Loucy (cell line): Measurements from ENCODE around the gene ACSM6.

ENCODE experiments used
- H2AFZ ChIP-seq: fragments of 200-600 bp; sonication (generic); 2 replicates; pipeline ENCODE4 v1.6.0; 2016; ENCODE audit warnings: antibody characterized with exemption, mild to moderate bottlenecking, low read length, moderate library complexity
- H3F3A ChIP-seq: fragments of 200-600 bp; 2 replicates; pipeline ENCODE4 v1.6.0; 2016; ENCODE audit warnings: antibody characterized with exemption, low read depth, mild to moderate bottlenecking
- H3K27me3 ChIP-seq: fragments of 200-600 bp; sonication (generic); 2 replicates; pipeline ENCODE4 v1.6.1; 2014; ENCODE audit warnings: low read length, mild to moderate bottlenecking; ENCODE audit not compliant: insufficient read depth, poor library complexity, severe bottlenecking
- H3K36me3 ChIP-seq: fragments of 200-600 bp; sonication (generic); 2 replicates; pipeline ENCODE4 v1.6.1; 2016; ENCODE audit warnings: low read length; ENCODE audit not compliant: insufficient read depth
- H3K4me1 ChIP-seq: fragments of 200-600 bp; sonication (generic); 2 replicates; pipeline ENCODE4 v1.5.1; 2014; ENCODE audit warnings: low read length, mild to moderate bottlenecking; ENCODE audit not compliant: insufficient read depth, poor library complexity, severe bottlenecking
- H3K4me2 ChIP-seq: fragments of 200-600 bp; sonication (generic); 2 replicates; pipeline ENCODE4 v1.6.0; 2014; ENCODE audit warnings: antibody characterized with exemption, low read length, low read depth, mild to moderate bottlenecking; ENCODE audit not compliant: poor library complexity, severe bottlenecking
- H3K4me3 ChIP-seq: fragments of 200-600 bp; sonication (generic); 2 replicates; pipeline ENCODE4 v1.5.1; 2014; ENCODE audit warnings: low read length, mild to moderate bottlenecking, mixed read lengths; ENCODE audit not compliant: poor library complexity, severe bottlenecking
- H3K79me2 ChIP-seq: fragments of 200-600 bp; sonication (generic); 2 replicates; pipeline ENCODE4 v1.6.1; 2014; ENCODE audit warnings: low read length; ENCODE audit not compliant: insufficient read depth
- H3K9ac ChIP-seq: fragments of 200-600 bp; sonication (generic); 2 replicates; pipeline ENCODE4 v1.6.0; 2014; ENCODE audit warnings: mild to moderate bottlenecking, low read depth, low read length, moderate library complexity; ENCODE audit not compliant: poor library complexity, severe bottlenecking
- H3K9me2 ChIP-seq: fragments of 200-600 bp; sonication (generic); replicated peaks from 2 replicates; pipeline ENCODE4 v1.6.1; 2016; ENCODE audit warnings: low read depth, low read length, mixed read lengths
- H3K9me3 ChIP-seq: fragments of 200-600 bp; sonication (generic); 2 replicates; pipeline ENCODE4 v1.6.1; 2014; ENCODE audit warnings: mild to moderate bottlenecking, antibody characterized with exemption, low read length, low read depth; ENCODE audit not compliant: insufficient read depth
- H4K20me1 ChIP-seq: fragments of 200-600 bp; sonication (generic); 2 replicates; pipeline ENCODE4 v1.6.0; 2014; ENCODE audit warnings: antibody characterized with exemption, low read length, mild to moderate bottlenecking; ENCODE audit not compliant: insufficient read depth, poor library complexity, severe bottlenecking
- CTCF ChIP-seq: fragments of 200-600 bp; sonication (generic); conservative IDR thresholded peaks from 2 replicates; pipeline ENCODE4 v1.5.1; 2014; ENCODE audit warnings: mild to moderate bottlenecking, antibody characterized with exemption, low read length
- EZH2phosphoT487 ChIP-seq: fragments of 200-600 bp; IDR thresholded peaks from 2 replicates; pipeline ENCODE4 v1.6.1; 2018; ENCODE audit warnings: antibody characterized with exemption, mild to moderate bottlenecking, moderate library complexity, borderline replicate concordance

ACSM6 gene

GRCh38 chr10:95240811-95241210 is 46.8 kb downstream of the ACSM6 start:
- H2AFZ ChIP-seq, result no peak overlapping the region
- H3F3A ChIP-seq, result no peaks in the 10 kb centered on the region
- H3K27me3 ChIP-seq, result no peaks in the 10 kb centered on the region
- H3K4me1 ChIP-seq, result no peaks in the 10 kb centered on the region
- no peak overlapping the region for H3K9ac ChIP-seq
- no peaks in the 10 kb centered on the region for H3K79me2 ChIP-seq
- H4K20me1 ChIP-seq, result no peaks in the 10 kb centered on the region
- no peaks in the 10 kb centered on the region for H3K9me3 ChIP-seq
- H3K9me2 ChIP-seq, result no peaks in the 10 kb centered on the region
- no peak for TF ChIP-seq EZH2phosphoT487
- no peaks in the 10 kb centered on the region for H3K36me3 ChIP-seq
- H3K4me3 ChIP-seq, result no peak overlapping the region
- no peak overlapping the region for H3K4me2 ChIP-seq

DNA sequence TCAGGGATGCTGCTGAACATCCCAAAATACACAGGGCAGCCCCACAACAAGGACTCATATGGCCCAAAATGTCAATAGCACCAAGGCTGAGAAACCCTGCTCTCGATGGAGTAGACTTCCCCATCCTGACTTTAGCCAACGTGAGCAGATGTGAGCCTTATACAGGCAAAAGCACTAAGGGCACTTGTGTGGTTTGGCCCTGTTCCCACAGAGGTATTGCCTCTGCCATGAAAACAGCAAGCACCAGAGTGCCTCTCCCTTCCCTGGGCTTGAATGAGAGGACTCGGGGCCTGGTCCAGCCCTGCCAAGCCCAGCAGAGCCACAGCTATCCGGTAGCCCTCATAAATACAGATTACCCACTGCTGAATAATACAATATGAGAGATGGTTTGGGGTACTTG is 47.5 kb downstream of the ACSM6 start:
- no peak overlapping the region for H3K4me2 ChIP-seq
- H4K20me1 ChIP-seq, result no peaks in the 10 kb centered on the region
- no peaks in the 10 kb centered on the region for H3K27me3 ChIP-seq
- no peak for TF ChIP-seq CTCF
- no peak for TF ChIP-seq EZH2phosphoT487
- no peaks in the 10 kb centered on the region for H3K4me1 ChIP-seq
- no peak overlapping the region for H3K4me3 ChIP-seq
- H3K9ac ChIP-seq, result no peak overlapping the region
- H3K79me2 ChIP-seq, result no peaks in the 10 kb centered on the region
- H3K36me3 ChIP-seq, result no peaks in the 10 kb centered on the region
- H3K9me3 ChIP-seq, result no peaks in the 10 kb centered on the region
- H3K9me2 ChIP-seq, result no peaks in the 10 kb centered on the region
- no peaks in the 10 kb centered on the region for H3F3A ChIP-seq
- H2AFZ ChIP-seq, result no peak overlapping the region

- Histone ChIP-seq H3K79me2 (no peaks in the 10 kb centered on the region), H3K36me3 (no peaks in the 10 kb centered on the region), H2AFZ (no peak overlapping the region), H3K4me2 (no peak overlapping the region), H3K4me3 (no peak overlapping the region), H3K9me2 (no peaks in the 10 kb centered on the region), H4K20me1 (no peaks in the 10 kb centered on the region), H3K9ac (no peak overlapping the region), H3K4me1 (peaks cover 12% of the 10 kb centered on the region), H3K9me3 (no peaks in the 10 kb centered on the region), H3F3A (no peaks in the 10 kb centered on the region), H3K27me3 (no peaks in the 10 kb centered on the region)
- TF ChIP-seq EZH2phosphoT487 (no peak), CTCF (peak; percentile 78)
Observed at GRCh38 chr10:95242581-95243317, 48.7 kb downstream of the ACSM6 start.

GRCh38 chr10:95243318-95243617 is 49.2 kb downstream of the ACSM6 start:
- Histone ChIP-seq H3K9ac (no peak overlapping the region), H3K36me3 (no peaks in the 10 kb centered on the region), H3K27me3 (no peaks in the 10 kb centered on the region), H3K9me2 (no peaks in the 10 kb centered on the region), H4K20me1 (no peaks in the 10 kb centered on the region), H3K4me1 (peaks cover 15% of the 10 kb centered on the region), H3K4me2 (no peak overlapping the region), H3K79me2 (no peaks in the 10 kb centered on the region), H3K9me3 (no peaks in the 10 kb centered on the region), H3F3A (no peaks in the 10 kb centered on the region), H3K4me3 (no peak overlapping the region), H2AFZ (no peak overlapping the region)
- TF ChIP-seq EZH2phosphoT487 (no peak), CTCF (0 out of 2 replicates have a peak, but pooled peaks have one; percentile 22)
